HAP-1 (cell line): ENCODE results near the gene PNPO.
"Not testable (repeated sequence)": the region's sequence is repeated elsewhere in the genome, so short reads cannot be mapped to it uniquely, and the experiment has no call there.

Experiments used
- DNase-seq, 2 experiments: peaks; one replicate each; pipeline ENCODE4 v3.0.0-alpha.2; 2016 to 2020; ENCODE audit warnings: low spot score in 2 of 2
- H3K27me3 ChIP-seq: fragments of 250-450 bp; sonication (Bioruptor Pico); 2 replicates; pipeline ENCODE4 v1.5.1; 2020; ENCODE audit warnings: low read depth, mild to moderate bottlenecking, moderate library complexity
- H3K36me3 ChIP-seq: fragments of 250-450 bp; sonication (Bioruptor Pico); replicated peaks from 2 replicates; pipeline ENCODE4 v1.5.1; 2020; ENCODE audit warnings: mild to moderate bottlenecking
- H3K4me1 ChIP-seq: fragments of 250-450 bp; sonication (Bioruptor Pico); 2 replicates; pipeline ENCODE4 v1.5.1; 2020; ENCODE audit warnings: mild to moderate bottlenecking
- H3K4me3 ChIP-seq: fragments of 250-450 bp; sonication (Bioruptor Pico); 2 replicates; pipeline ENCODE4 v1.5.1; 2020; ENCODE audit warnings: mild to moderate bottlenecking, moderate library complexity
- H3K9me3 ChIP-seq: fragments of 250-450 bp; sonication (Bioruptor Pico); 2 replicates; pipeline ENCODE4 v1.5.1; 2020; ENCODE audit warnings: mild to moderate bottlenecking, moderate library complexity
- in situ Hi-C: fragments of 300-500 bp; cut with MboI; formaldehyde crosslinking; loops from 3 replicates; pipeline ENCODE4 v1.14.3; 2020; ENCODE audit warnings: low sequenced_read_pairs, inconsistent platforms, mixed read lengths

Gene PNPO

GRCh38 chr17:47906443-47906842 lies 34.9 kb upstream of the PNPO start:
- DNase-seq, result no peak
- no peaks in the 10 kb centered on the region for H3K36me3 ChIP-seq
- no peak overlapping the region for H3K4me3 ChIP-seq
- no peaks in the 10 kb centered on the region for H3K27me3 ChIP-seq
- no peaks in the 10 kb centered on the region for H3K9me3 ChIP-seq
- in situ Hi-C loops, result no loop called here
- no peaks in the 10 kb centered on the region for H3K4me1 ChIP-seq

- in situ Hi-C loops, result no loop called here
- Histone ChIP-seq H3K36me3 (no peaks in the 10 kb centered on the region), H3K4me3 (no peak overlapping the region), H3K4me1 (no peaks in the 10 kb centered on the region), H3K27me3 (no peaks in the 10 kb centered on the region), H3K9me3 (no peaks in the 10 kb centered on the region)
- no peak for DNase-seq
Observed at GRCh38 chr17:47907932-47908562, 33.3 kb upstream of the PNPO start.

- Histone ChIP-seq H3K27me3 (no peaks in the 10 kb centered on the region), H3K36me3 (peaks cover 4% of the 10 kb centered on the region; the same call in 1 of the 2 replicates)
- in situ Hi-C loops, result no loop called here
Observed at GRCh38 chr17:47913050-47913449, 28.3 kb upstream of the PNPO start.

GRCh38 chr17:47914306-47914948 lies 26.9 kb upstream of the PNPO start:
- in situ Hi-C loops, result no loop called here

More at GRCh38 chr17:47913050-47913449, 28.3 kb upstream of the PNPO start:
- H3K9me3 ChIP-seq, result no peaks in the 10 kb centered on the region
- DNase-seq, result no peak
- no peaks in the 10 kb centered on the region for H3K4me1 ChIP-seq
- no peak overlapping the region for H3K4me3 ChIP-seq

GRCh38 chr17:47915776-47916398 lies 25.5 kb upstream of the PNPO start:
- Histone ChIP-seq H3K27me3 (no peaks in the 10 kb centered on the region), H3K36me3 (peaks cover 4% of the 10 kb centered on the region; the same call in 1 of the 2 replicates), H3K9me3 (no peaks in the 10 kb centered on the region), H3K4me1 (no peaks in the 10 kb centered on the region), H3K4me3 (no peak overlapping the region)
- no peak for DNase-seq
- in situ Hi-C loops, result no loop called here

More at GRCh38 chr17:47914306-47914948, 26.9 kb upstream of the PNPO start:
- Histone ChIP-seq H3K27me3 (no peaks in the 10 kb centered on the region), H3K4me3 (no peak overlapping the region), H3K9me3 (no peaks in the 10 kb centered on the region), H3K4me1 (no peaks in the 10 kb centered on the region), H3K36me3 (peaks cover 4% of the 10 kb centered on the region; the same call in 1 of the 2 replicates)
- DNase-seq, result no peak

GRCh38 chr17:47916489-47917208 lies 24.7 kb upstream of the PNPO start:
- no peaks in the 10 kb centered on the region for H3K4me1 ChIP-seq
- in situ Hi-C loops, result no loop called here
- H3K4me3 ChIP-seq, result no peak overlapping the region
- no peaks in the 10 kb centered on the region for H3K27me3 ChIP-seq
- H3K9me3 ChIP-seq, result no peaks in the 10 kb centered on the region
- H3K36me3 ChIP-seq, result peaks cover 4% of the 10 kb centered on the region; the same call in 1 of the 2 replicates
- DNase-seq, result no peak

- Histone ChIP-seq H3K4me3 (no peak overlapping the region), H3K27me3 (no peaks in the 10 kb centered on the region), H3K36me3 (peaks cover 4% of the 10 kb centered on the region; the same call in 1 of the 2 replicates), H3K4me1 (no peaks in the 10 kb centered on the region), H3K9me3 (no peaks in the 10 kb centered on the region)
- DNase-seq, result no peak
- in situ Hi-C loops, result no loop called here
Observed at GRCh38 chr17:47917581-47917980, 23.8 kb upstream of the PNPO start.

- no peak for DNase-seq
- in situ Hi-C loops, result no loop called here
Observed at GRCh38 chr17:47918006-47918405, 23.4 kb upstream of the PNPO start.

GRCh38 chr17:47918991-47919390 lies 22.4 kb upstream of the PNPO start:
- in situ Hi-C loops, result no loop called here
- no peak overlapping the region for H3K4me3 ChIP-seq
- no peaks in the 10 kb centered on the region for H3K9me3 ChIP-seq
- H3K36me3 ChIP-seq, result peaks cover 10% of the 10 kb centered on the region
- H3K4me1 ChIP-seq, result no peaks in the 10 kb centered on the region
- H3K27me3 ChIP-seq, result no peaks in the 10 kb centered on the region
- DNase-seq, result no peak

More at GRCh38 chr17:47918006-47918405, 23.4 kb upstream of the PNPO start:
- H3K27me3 ChIP-seq, result no peaks in the 10 kb centered on the region
- H3K4me3 ChIP-seq, result no peak overlapping the region
- H3K9me3 ChIP-seq, result no peaks in the 10 kb centered on the region
- peaks cover 6% of the 10 kb centered on the region; the same call in 1 of the 2 replicates for H3K36me3 ChIP-seq
- H3K4me1 ChIP-seq, result no peaks in the 10 kb centered on the region

GRCh38 chr17:47919889-47920288 lies 21.5 kb upstream of the PNPO start:
- H3K4me1 ChIP-seq, in situ Hi-C loops, H3K9me3 ChIP-seq, DNase-seq, H3K4me3 ChIP-seq, H3K27me3 ChIP-seq: not testable (repeated sequence)
- H3K36me3 ChIP-seq, result peaks cover 19% of the 10 kb centered on the region

- no peak for DNase-seq
- Histone ChIP-seq H3K9me3 (no peaks in the 10 kb centered on the region), H3K4me3 (no peak overlapping the region), H3K4me1 (no peaks in the 10 kb centered on the region), H3K27me3 (no peaks in the 10 kb centered on the region), H3K36me3 (peaks cover 25% of the 10 kb centered on the region)
- in situ Hi-C loops, result no loop called here
Observed at GRCh38 chr17:47924785-47925677, 16.3 kb upstream of the PNPO start.

- in situ Hi-C loops, result no loop called here
- peaks cover 25% of the 10 kb centered on the region for H3K36me3 ChIP-seq
- no peak for DNase-seq
Observed at GRCh38 chr17:47925678-47925988, 15.7 kb upstream of the PNPO start.

GRCh38 chr17:47927821-47928400 lies 13.5 kb upstream of the PNPO start:
- Histone ChIP-seq H3K4me3 (no peak overlapping the region), H3K9me3 (no peaks in the 10 kb centered on the region), H3K4me1 (no peaks in the 10 kb centered on the region), H3K27me3 (no peaks in the 10 kb centered on the region), H3K36me3 (peaks cover 24% of the 10 kb centered on the region)
- in situ Hi-C loops, result no loop called here
- DNase-seq, result no peak

More at GRCh38 chr17:47925678-47925988, 15.7 kb upstream of the PNPO start:
- Histone ChIP-seq H3K4me3 (no peak overlapping the region), H3K9me3 (no peaks in the 10 kb centered on the region), H3K4me1 (no peaks in the 10 kb centered on the region), H3K27me3 (no peaks in the 10 kb centered on the region)
